ENCODE data around the gene CT45A3. TPM values are rescaled to one million over a fixed set of nuclear protein-coding genes. Genes with fewer than 3 reads are reported as not detected.
A peak's percentile ranks its signal among the peaks of the same experiment; 100 is the strongest.
"Not testable (repeated sequence)": the region's sequence is repeated elsewhere in the genome, so short reads cannot be mapped to it uniquely, and the experiment has no call there.

Gene CT45A3, protein sequence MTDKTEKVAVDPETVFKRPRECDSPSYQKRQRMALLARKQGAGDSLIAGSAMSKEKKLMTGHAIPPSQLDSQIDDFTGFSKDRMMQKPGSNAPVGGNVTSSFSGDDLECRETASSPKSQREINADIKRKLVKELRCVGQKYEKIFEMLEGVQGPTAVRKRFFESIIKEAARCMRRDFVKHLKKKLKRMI
- under 1 TPM in 1 of 2 donors, not detected in 1; 0.33 TPM for total RNA-seq
- polyA plus RNA-seq (ENCODE audit: insufficient read length in 2 of 2), result not detected
- long read RNA-seq, donor 1, result 0 reads
- long read RNA-seq, donor 2, result 0 reads
- long read RNA-seq, donor 3, result 0 reads
- long read RNA-seq, donor 4, transcript CT45A3-201 (4 exons, 1,076 nt), result major isoform, 7 of 7 reads
- long read RNA-seq, donor 4, partial matches to known transcripts, result 0 of 7 reads
- long read RNA-seq, donor 4, other reads (novel, unspliced or antisense), result 0 of 7 reads

DNA sequence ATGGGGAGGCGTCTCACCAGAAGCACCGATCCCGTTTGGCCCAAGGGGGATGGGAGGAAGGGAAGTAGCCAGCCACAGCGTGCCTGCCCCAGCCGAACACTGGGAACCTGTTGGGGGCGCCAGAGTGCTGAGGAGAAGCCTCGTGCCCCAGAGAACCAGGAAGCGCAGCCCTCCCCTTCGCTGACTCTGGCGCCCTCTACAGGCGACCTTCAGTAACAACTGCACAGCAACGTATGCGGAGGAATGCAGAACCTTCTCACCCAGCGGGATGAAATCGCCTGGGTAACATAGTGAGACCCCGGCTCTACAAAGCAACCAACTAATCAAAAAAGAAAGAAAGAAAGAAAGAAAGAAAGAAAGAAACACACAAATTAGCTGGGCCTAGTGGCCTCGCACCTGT, at the start of gene CT45A3:
CT45A3 (minus strand) TSS at position 101 of the 400 bp plus-strand sequence. CDS start 3,747 bp downstream, outside the sequence.
- WGBS (ENCODE audit: insufficient coverage), result no CpG with 5 or more reads among the region's 17 CpGs
- not testable (repeated sequence) for H3K4me3 ChIP-seq (ENCODE audit: low read depth, low read length); DNase-seq (ENCODE audit: low read depth in 4 of 6, low spot score in 6 of 6); H3K4me1 ChIP-seq (ENCODE audit: control insufficient read depth, insufficient read depth, low read length); H3K27me3 ChIP-seq (ENCODE audit: control insufficient read depth, insufficient read depth, low read length); H3K9me3 ChIP-seq (ENCODE audit: control insufficient read depth, insufficient read depth, low read length); H3K27ac ChIP-seq (ENCODE audit: low read depth, low read length); H3K36me3 ChIP-seq (ENCODE audit: control insufficient read depth, insufficient read depth, low read length)

DNA sequence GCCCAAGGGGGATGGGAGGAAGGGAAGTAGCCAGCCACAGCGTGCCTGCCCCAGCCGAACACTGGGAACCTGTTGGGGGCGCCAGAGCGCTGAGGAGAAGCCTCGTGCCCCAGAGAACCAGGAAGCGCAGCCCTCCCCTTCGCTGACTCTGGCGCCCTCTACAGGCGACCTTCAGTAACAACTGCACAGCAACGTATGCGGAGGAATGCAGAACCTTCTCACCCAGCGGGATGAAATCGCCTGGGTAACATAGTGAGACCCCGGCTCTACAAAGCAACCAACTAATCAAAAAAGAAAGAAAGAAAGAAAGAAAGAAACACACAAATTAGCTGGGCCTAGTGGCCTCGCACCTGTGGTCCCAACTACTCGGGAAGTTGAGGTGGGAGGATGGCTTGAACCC, 34.7 kb upstream of the CT45A3 start, which contains the start of gene CT45A6:
CT45A6 (minus strand) TSS at position 101 of the 400 bp plus-strand sequence. CDS start 3,794 bp downstream, outside the sequence.
- WGBS (ENCODE audit: insufficient coverage), result no CpG with 5 or more reads among the region's 16 CpGs
- H3K9me3 ChIP-seq (ENCODE audit: control insufficient read depth, insufficient read depth, low read length); DNase-seq (ENCODE audit: low read depth in 4 of 6, low spot score in 6 of 6); H3K4me1 ChIP-seq (ENCODE audit: control insufficient read depth, insufficient read depth, low read length); H3K4me3 ChIP-seq (ENCODE audit: low read depth, low read length); H3K27me3 ChIP-seq (ENCODE audit: control insufficient read depth, insufficient read depth, low read length); H3K36me3 ChIP-seq (ENCODE audit: control insufficient read depth, insufficient read depth, low read length); H3K27ac ChIP-seq (ENCODE audit: low read depth, low read length): not testable (repeated sequence)

DNA sequence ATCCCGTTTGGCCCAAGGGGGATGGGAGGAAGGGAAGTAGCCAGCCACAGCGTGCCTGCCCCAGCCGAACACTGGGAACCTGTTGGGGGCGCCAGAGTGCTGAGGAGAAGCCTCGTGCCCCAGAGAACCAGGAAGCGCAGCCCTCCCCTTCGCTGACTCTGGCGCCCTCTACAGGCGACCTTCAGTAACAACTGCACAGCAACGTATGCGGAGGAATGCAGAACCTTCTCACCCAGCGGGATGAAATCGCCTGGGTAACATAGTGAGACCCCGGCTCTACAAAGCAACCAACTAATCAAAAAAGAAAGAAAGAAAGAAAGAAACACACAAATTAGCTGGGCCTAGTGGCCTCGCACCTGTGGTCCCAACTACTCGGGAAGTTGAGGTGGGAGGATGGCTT, 17.4 kb upstream of the CT45A3 start, which contains the start of gene CT45A5:
CT45A5 (minus strand) TSS at position 101 of the 400 bp plus-strand sequence. CDS start 3,774 bp downstream, outside the sequence.
- not testable (repeated sequence) for H3K4me1 ChIP-seq (ENCODE audit: control insufficient read depth, insufficient read depth, low read length); H3K27me3 ChIP-seq (ENCODE audit: control insufficient read depth, insufficient read depth, low read length); H3K27ac ChIP-seq (ENCODE audit: low read depth, low read length); DNase-seq (ENCODE audit: low read depth in 4 of 6, low spot score in 6 of 6); H3K9me3 ChIP-seq (ENCODE audit: control insufficient read depth, insufficient read depth, low read length); H3K4me3 ChIP-seq (ENCODE audit: low read depth, low read length); H3K36me3 ChIP-seq (ENCODE audit: control insufficient read depth, insufficient read depth, low read length)
- no CpG with 5 or more reads among the region's 16 CpGs for WGBS (ENCODE audit: insufficient coverage)

DNA sequence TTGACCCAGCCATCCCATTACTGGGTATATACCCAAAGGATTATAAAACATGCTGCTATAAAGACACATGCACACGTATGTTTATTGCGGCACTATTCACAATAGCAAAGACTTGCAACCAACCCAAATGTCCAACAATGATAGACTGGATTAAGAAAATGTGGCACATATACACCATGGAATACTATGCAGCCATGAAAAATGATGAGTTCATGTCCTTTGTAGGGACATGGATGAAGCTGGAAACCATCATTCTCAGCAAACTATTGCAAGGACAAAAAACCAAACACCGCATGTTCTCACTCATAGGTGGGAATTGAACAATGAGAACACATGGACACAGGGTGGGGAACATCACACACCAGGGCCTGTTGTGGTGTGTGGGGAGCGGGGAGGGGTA, 23.3 kb downstream of the CT45A3 start:
- H3K4me3 ChIP-seq (ENCODE audit: low read depth, low read length); H3K4me1 ChIP-seq (ENCODE audit: control insufficient read depth, insufficient read depth, low read length); H3K36me3 ChIP-seq (ENCODE audit: control insufficient read depth, insufficient read depth, low read length); DNase-seq (ENCODE audit: low read depth in 4 of 6, low spot score in 6 of 6); H3K27ac ChIP-seq (ENCODE audit: low read depth, low read length); H3K9me3 ChIP-seq (ENCODE audit: control insufficient read depth, insufficient read depth, low read length); H3K27me3 ChIP-seq (ENCODE audit: control insufficient read depth, insufficient read depth, low read length): not testable (repeated sequence)
- no CpG with 5 or more reads among the region's 4 CpGs for WGBS (ENCODE audit: insufficient coverage)

DNA sequence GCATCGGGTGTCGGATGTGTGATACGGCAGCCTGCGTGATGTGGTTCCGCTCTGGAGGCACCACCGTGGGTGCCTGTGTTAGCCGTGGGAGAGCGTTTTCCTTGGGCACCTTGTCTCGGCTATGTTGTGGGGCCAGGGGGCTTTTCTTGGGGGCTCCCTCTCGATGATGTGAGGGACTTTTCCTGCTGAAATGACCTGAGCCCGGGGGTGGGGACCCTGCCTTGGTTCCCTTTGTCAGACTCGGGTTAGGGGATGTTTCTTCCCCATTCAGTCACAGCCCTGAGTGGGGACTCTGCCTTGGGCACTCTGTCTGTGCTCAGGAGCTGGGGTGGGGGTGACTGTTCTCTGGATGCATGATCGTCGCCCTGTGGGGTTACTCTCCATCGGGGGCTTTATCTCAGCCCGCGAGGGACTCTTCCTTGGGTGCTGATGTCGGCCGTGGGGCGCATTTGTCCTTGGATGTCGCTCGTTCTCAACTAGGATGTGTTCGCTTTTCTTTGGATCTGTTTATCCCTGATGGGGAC, 26.7 kb downstream of the CT45A3 start:
- H3K4me1 ChIP-seq (ENCODE audit: control insufficient read depth, insufficient read depth, low read length), result no peaks in the 10 kb centered on the region
- no peak overlapping the region for H3K4me3 ChIP-seq (ENCODE audit: low read depth, low read length)
- no peaks in the 10 kb centered on the region for H3K9me3 ChIP-seq (ENCODE audit: control insufficient read depth, insufficient read depth, low read length)
- no peaks in the 10 kb centered on the region for H3K36me3 ChIP-seq (ENCODE audit: control insufficient read depth, insufficient read depth, low read length)
- DNase-seq (ENCODE audit: low read depth in 4 of 6, low spot score in 6 of 6), result no peak
- H3K27ac ChIP-seq (ENCODE audit: low read depth, low read length), result no peak overlapping the region
- H3K27me3 ChIP-seq (ENCODE audit: control insufficient read depth, insufficient read depth, low read length), result no peaks in the 10 kb centered on the region
- 92% methylated on average over 19 of the region's 23 CpGs for WGBS (ENCODE audit: insufficient coverage)

DNA sequence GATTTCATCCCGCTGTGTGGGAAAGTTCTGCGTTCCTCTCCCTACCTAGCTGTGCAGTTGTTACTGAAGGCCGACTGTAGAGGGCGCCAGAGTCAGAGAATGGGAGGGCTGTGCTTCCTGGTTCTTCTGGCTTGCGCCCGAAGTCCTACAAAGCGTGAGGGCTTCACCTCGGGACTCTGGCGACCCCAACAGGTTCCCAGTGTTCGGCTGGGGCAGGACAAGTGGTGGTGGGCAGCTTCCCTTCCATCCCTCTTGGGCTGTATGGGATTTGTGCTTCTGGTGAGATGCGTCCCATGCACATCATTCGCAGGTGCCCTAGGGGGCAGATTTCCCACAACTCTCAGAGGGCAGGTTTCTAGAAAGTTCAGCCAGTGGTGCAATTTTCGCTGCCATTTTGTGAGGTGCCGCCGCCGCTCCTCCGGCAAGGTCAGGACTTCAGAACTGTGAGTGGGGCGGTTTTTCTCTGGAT, 27.3 kb downstream of the CT45A3 start:
- DNase-seq (ENCODE audit: low read depth in 4 of 6, low spot score in 6 of 6), result peak in 2 of 6 donors; percentile 5 to 12
- H3K4me3 ChIP-seq (ENCODE audit: low read depth, low read length), result no peak overlapping the region
- no peak overlapping the region for H3K27ac ChIP-seq (ENCODE audit: low read depth, low read length)
- no peaks in the 10 kb centered on the region for H3K27me3 ChIP-seq (ENCODE audit: control insufficient read depth, insufficient read depth, low read length)
- no peaks in the 10 kb centered on the region for H3K9me3 ChIP-seq (ENCODE audit: control insufficient read depth, insufficient read depth, low read length)
- no peaks in the 10 kb centered on the region for H3K36me3 ChIP-seq (ENCODE audit: control insufficient read depth, insufficient read depth, low read length)
- no peaks in the 10 kb centered on the region for H3K4me1 ChIP-seq (ENCODE audit: control insufficient read depth, insufficient read depth, low read length)
- WGBS (ENCODE audit: insufficient coverage), result 68% methylated on average over 17 of the region's 18 CpGs

DNA sequence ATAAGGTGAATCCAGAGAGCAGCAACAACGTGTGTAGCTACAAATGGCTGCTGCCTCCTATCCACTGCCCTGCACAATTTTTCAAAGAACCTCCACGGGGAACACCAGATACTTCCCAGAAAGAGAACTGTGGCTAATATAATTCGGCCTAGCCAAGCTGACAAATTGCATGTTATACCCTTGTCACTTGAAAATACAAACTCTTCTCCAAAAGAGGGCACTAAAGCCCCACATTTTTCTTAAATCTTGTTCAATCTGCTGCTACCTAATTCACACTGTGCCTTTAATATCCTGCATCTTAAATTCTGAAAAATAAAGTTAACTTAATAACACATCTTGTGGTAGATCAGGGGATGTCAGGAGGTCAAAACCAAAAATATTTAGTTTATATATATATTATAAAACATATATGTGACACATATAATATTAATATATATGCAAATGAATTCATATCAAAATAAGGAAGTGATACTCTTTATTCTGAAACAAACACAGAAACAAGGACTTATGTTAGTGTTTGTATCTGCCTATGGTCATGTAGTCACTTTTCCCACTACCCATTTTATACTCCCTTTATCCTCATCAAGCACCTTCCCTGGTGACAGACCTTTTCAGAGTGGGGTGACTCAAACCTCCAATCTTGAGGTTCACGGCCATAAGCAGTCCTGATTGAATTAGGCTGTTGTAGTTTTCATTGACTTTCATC, 30.5 kb downstream of the CT45A3 start:
- Histone ChIP-seq H3K36me3 (ENCODE audit: control insufficient read depth, insufficient read depth, low read length) (no peaks in the 10 kb centered on the region), H3K4me1 (ENCODE audit: control insufficient read depth, insufficient read depth, low read length) (no peaks in the 10 kb centered on the region), H3K9me3 (ENCODE audit: control insufficient read depth, insufficient read depth, low read length) (no peaks in the 10 kb centered on the region), H3K27ac (ENCODE audit: low read depth, low read length) (no peak overlapping the region), H3K4me3 (ENCODE audit: low read depth, low read length) (no peak overlapping the region), H3K27me3 (ENCODE audit: control insufficient read depth, insufficient read depth, low read length) (no peaks in the 10 kb centered on the region)
- DNase-seq (ENCODE audit: low read depth in 4 of 6, low spot score in 6 of 6), result peak in 4 of 6 donors; percentile 11 to 74 (median 18)
- WGBS (ENCODE audit: insufficient coverage), result 17% methylated on average over 2 of the region's 4 CpGs

DNA sequence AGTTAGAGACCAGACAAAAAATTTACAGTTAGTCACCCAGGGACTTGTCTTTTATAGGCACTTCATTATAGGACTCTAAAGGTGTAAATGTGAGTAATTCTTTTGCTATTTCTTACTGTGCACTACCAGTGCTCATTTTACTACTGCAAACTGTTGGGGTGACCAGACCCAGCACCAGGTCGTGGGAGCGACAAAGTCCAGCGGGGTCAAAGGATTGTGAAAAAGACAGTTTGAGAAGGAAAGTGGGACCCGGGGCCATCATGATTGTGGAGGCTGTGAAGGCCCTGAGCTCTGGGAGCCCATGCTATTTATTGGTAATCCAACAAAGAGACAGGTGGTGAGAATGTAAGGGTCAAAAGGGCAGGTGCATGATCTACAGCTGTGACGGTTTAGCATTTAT, 33.3 kb downstream of the CT45A3 start:
- not testable (repeated sequence) for H3K9me3 ChIP-seq (ENCODE audit: control insufficient read depth, insufficient read depth, low read length); H3K4me3 ChIP-seq (ENCODE audit: low read depth, low read length); H3K4me1 ChIP-seq (ENCODE audit: control insufficient read depth, insufficient read depth, low read length); DNase-seq (ENCODE audit: low read depth in 4 of 6, low spot score in 6 of 6); H3K27me3 ChIP-seq (ENCODE audit: control insufficient read depth, insufficient read depth, low read length); H3K36me3 ChIP-seq (ENCODE audit: control insufficient read depth, insufficient read depth, low read length); H3K27ac ChIP-seq (ENCODE audit: low read depth, low read length)
- 46% methylated on average over 5 of the region's 5 CpGs for WGBS (ENCODE audit: insufficient coverage)

DNA sequence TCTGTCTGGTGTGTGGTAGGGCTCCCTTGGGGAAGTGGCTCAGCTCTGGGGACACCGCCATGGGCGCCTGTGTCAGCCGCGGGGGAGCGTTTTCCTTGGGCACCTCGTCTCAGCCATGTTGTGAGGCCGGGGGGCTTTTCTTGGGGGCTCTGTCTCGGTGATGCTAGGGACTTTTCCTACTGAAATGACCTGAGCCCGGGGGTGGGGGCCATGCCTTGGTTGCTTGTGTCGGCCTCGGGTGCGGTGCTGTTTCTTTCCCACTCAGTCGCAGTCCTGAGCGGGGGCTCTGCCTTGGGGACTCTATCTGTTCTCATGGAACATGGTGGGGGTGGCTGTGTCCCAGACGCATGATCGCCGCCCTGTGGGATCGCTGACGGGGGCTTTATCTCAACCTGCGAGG, 54.2 kb downstream of the CT45A3 start:
- DNase-seq (ENCODE audit: low read depth in 4 of 6, low spot score in 6 of 6), result no peak
- Histone ChIP-seq H3K27ac (ENCODE audit: low read depth, low read length) (no peak overlapping the region), H3K27me3 (ENCODE audit: control insufficient read depth, insufficient read depth, low read length) (no peaks in the 10 kb centered on the region), H3K9me3 (ENCODE audit: control insufficient read depth, insufficient read depth, low read length) (no peaks in the 10 kb centered on the region), H3K4me1 (ENCODE audit: control insufficient read depth, insufficient read depth, low read length) (no peaks in the 10 kb centered on the region), H3K4me3 (ENCODE audit: low read depth, low read length) (no peak overlapping the region), H3K36me3 (ENCODE audit: control insufficient read depth, insufficient read depth, low read length) (no peaks in the 10 kb centered on the region)
- 91% methylated on average over 18 of the region's 20 CpGs for WGBS (ENCODE audit: insufficient coverage)

Data from spinal cord (tissue), 10 donors.